LoVo (cell line): ENCODE data around the gene AMY1A.
"Not testable (repeated sequence)": the region's sequence is repeated elsewhere in the genome, so short reads cannot be mapped to it uniquely, and the experiment has no call there.

ENCODE experiments used
- DNase-seq: peaks from one replicate; pipeline ENCODE4 v3.0.0-alpha.2; 2016; ENCODE audit warnings: low spot score

Gene AMY1A

DNA sequence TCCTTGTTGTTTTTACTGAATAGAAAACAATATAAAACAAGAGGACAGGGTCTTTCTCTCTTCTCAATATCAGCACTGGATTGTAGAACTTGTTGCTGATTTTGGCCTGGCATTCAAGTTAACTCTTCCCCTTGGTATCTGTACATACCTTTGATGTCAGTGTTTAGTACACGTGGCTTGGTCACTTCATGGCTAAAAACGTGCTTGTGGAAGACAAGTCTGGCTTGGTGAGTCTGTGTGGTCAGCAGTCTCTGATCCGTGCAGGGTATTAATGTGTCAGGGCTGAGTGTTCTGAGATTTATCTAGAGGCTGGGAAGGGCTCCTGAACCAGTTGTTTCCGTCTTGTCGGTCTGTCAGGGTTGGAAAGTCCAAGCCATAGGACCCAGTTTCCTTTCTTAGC is at the start of gene AMY1A:
Gene AMY1A, plus strand, starts transcription at position 301 of the 400 bp plus-strand sequence. CDS start 571 bp downstream, outside the sequence.
- DNase-seq: not testable (repeated sequence)

DNA sequence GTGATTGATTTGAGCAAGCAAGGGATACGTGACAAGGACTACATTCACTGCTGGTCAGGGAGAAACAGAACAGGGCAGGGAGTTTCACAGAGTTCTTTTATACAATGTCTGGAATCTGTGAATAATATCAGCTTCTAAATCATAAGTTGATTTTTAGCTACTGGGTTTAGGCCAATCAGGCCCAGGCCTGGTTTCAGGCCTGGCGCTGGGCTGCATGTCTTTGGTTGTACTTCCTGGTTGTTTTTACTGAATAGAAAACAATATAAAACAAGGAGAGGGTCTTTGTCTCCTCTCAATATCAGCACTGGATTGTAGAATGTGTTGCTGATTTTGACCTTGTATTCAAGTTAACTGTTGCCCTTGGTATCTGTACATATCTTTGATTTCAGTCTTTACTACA is 39.2 kb upstream of the AMY1A start:
- DNase-seq: no peak

- DNase-seq: not testable (repeated sequence)
Measured at GRCh38 chr1:103616994-103617477, 38.5 kb upstream of the AMY1A start, which contains the start of gene AMY2A. AMY2A (plus strand) TSS chr1:103617427; CDS start chr1:103617441, 14 bp downstream.

- not testable (repeated sequence) for DNase-seq
Measured at GRCh38 chr1:103627436-103627835, 28.1 kb upstream of the AMY1A start.

- DNase-seq: not testable (repeated sequence)
Measured at GRCh38 chr1:103641194-103641593, 14.4 kb upstream of the AMY1A start.

GRCh38 chr1:103643908-103644307 is 11.7 kb upstream of the AMY1A start:
- not testable (repeated sequence) for DNase-seq

DNA sequence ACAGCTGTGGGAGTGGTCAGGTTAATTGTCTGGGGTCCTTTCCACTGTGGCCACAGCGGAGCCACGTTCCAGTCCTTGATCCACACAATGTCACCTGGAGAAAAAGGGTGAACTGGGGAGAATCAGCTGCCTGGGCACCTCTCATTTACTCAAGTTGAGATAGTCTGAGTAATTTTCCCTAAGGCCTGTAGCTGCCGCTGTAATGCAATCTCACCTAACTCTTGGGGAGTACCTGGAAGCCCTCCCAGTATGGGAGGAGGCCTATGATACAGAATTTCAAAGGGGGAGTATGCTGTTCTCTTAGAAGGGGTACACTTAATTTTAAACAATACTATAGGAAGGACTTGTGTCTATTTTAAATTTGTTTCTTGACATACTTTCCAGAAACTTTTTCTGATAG is 5.3 kb upstream of the AMY1A start:
- not testable (repeated sequence) for DNase-seq

DNA sequence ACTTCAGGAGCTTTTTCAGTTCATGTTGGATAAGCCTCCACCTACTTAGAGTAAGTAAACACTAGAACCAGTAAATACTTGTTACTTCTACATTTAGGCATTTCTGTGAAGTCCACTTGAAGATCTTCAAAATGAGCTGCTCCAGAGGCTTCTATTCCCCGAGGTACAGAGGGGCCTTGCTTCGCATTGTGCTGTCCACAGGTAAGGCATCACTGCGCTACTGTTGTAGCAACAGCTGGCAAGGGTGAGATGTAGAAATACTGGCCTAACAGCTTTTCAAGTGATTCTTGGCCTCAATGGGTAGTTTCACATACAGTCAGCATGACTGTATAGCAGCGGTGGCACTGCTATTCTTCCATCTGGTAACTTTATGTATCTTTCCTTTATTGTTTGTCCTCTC is 4.7 kb upstream of the AMY1A start:
- DNase-seq: not testable (repeated sequence)

GRCh38 chr1:103654133-103654532 is 1.4 kb upstream of the AMY1A start:
- DNase-seq: not testable (repeated sequence)

DNA sequence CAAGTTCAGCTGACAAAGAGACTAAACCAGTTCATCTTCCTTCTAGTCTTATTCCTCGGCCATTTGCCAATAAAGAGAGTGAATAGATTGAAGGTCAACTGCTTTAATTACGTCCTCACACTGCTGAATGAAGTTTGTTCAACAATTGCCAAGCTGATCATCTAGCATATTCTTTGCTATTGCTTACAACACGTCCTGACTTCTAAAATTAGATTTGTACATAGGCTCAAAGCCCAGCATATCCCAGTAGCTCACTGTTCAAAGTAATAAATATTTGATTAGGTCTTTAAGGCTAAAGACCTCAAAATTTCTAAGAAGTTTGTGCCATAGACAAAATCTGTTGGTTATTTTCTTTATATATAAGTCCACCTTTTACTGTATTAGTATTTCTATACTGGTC is 20.8 kb downstream of the AMY1A start:
- not testable (repeated sequence) for DNase-seq

DNA sequence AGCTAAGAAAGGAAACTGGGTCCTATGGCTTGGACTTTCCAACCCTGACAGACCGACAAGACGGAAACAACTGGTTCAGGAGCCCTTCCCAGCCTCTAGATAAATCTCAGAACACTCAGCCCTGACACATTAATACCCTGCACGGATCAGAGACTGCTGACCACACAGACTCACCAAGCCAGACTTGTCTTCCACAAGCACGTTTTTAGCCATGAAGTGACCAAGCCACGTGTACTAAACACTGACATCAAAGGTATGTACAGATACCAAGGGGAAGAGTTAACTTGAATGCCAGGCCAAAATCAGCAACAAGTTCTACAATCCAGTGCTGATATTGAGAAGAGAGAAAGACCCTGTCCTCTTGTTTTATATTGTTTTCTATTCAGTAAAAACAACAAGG is 40.5 kb downstream of the AMY1A start, which contains the start of gene AMY1B:
Gene AMY1B, minus strand, starts transcription at position 101 of the 400 bp plus-strand sequence. CDS start 571 bp downstream, outside the sequence.
- not testable (repeated sequence) for DNase-seq

- DNase-seq: not testable (repeated sequence)
Measured at GRCh38 chr1:103697430-103697829, 41.9 kb downstream of the AMY1A start.

DNA sequence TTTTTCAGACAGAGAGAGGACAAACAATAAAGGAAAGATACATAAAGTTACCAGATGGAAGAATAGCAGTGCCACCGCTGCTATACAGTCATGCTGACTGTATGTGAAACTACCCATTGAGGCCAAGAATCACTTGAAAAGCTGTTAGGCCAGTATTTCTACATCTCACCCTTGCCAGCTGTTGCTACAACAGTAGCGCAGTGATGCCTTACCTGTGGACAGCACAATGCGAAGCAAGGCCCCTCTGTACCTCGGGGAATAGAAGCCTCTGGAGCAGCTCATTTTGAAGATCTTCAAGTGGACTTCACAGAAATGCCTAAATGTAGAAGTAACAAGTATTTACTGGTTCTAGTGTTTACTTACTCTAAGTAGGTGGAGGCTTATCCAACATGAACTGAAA is 45.1 kb downstream of the AMY1A start:
- not testable (repeated sequence) for DNase-seq

- DNase-seq: not testable (repeated sequence)
Measured at GRCh38 chr1:103701256-103701655, 45.7 kb downstream of the AMY1A start.

- DNase-seq: not testable (repeated sequence)
Measured at GRCh38 chr1:103707670-103708069, 52.1 kb downstream of the AMY1A start.

DNA sequence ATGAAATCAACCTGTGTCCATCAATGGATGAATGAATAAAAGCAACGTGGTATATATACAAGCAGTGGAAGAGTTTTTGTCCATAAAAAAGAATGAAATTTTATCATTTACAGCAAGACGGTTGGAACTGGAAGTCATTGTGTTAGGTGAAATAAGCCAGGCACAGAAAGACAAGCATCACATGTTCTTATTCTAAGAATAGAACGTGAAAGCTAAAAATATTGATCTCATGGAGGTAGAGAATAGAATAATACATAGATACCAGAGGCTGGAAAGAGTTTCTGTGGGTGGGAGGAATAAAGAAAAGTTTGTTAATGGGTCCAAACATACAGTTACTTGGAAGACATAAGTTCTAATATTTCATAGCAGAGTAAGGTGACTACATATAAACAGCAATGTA is 54.8 kb downstream of the AMY1A start:
- not testable (repeated sequence) for DNase-seq
